ENCODE data around the gene MAN1C1. TPM values are rescaled to one million over a fixed set of nuclear protein-coding genes. Genes with fewer than 3 reads are reported as not detected.

The MAN1C1 gene
- total and polyA plus RNA-seq, 9 of the 15 experiments (the other 6 are each of a cell fraction or from before 2014, with no cell fraction given) = 0.04 to 0.44 (median 0.10) TPM; not detected in 3

- no peak for TF ChIP-seq HOMEZ (CRISPR knock-in tag; IDR thresholded peaks at IDR 0.05)
- no peak for TF ChIP-seq ZKSCAN3 (CRISPR knock-in tag; IDR thresholded peaks at IDR 0.05)
- no peak for TF ChIP-seq CHD4 (IDR thresholded peaks at IDR 0.05; ENCODE audit: insufficient read depth, insufficient replicate concordance, low read depth, low read length, poor library complexity, severe bottlenecking)
- TF ChIP-seq STAT6 (CRISPR knock-in tag; IDR thresholded peaks at IDR 0.05) = no peak
- 0 out of 2 replicates have a peak, but pooled peaks have one; percentile 27 for TF ChIP-seq NFE2 (IDR thresholded peaks at IDR 0.05; ENCODE audit: low read depth)
- TF ChIP-seq ZNF146 (CRISPR knock-in tag; IDR thresholded peaks at IDR 0.05; ENCODE audit: unreplicated experiment) = no peak
- TF ChIP-seq BACH1 (tag; IDR thresholded peaks at IDR 0.05) = 0 out of 2 replicates have a peak, but pooled peaks have one; percentile 57
- no peak for TF ChIP-seq NFYB (IDR thresholded peaks at IDR 0.05; ENCODE audit: extremely low read depth, insufficient read length)
- no peak for TF ChIP-seq ZNF696 (CRISPR knock-in tag; conservative IDR thresholded peaks at IDR 0.05)
- no peak for TF ChIP-seq POLR2G (IDR thresholded peaks at IDR 0.05; ENCODE audit: low read depth, low read length)
- TF ChIP-seq ZBTB8A (IDR thresholded peaks at IDR 0.05; ENCODE audit: partially characterized antibody) = no peak
- no peak for TF ChIP-seq ZNF124 (CRISPR knock-in tag; IDR thresholded peaks at IDR 0.05)
- no peak for TF ChIP-seq ELK3 (CRISPR knock-in tag; IDR thresholded peaks at IDR 0.05)
- no peak for TF ChIP-seq ZBTB17 (CRISPR knock-in tag; IDR thresholded peaks at IDR 0.05)
- peak; percentile 59; the same call in 1 of the 2 replicates for TF ChIP-seq MYNN (IDR thresholded peaks at IDR 0.05)
- TF ChIP-seq MYNN (CRISPR knock-in tag; IDR thresholded peaks at IDR 0.05) = no peak
- peak; percentile 18; the same call in 1 of the 2 replicates for TF ChIP-seq RB1 (IDR thresholded peaks at IDR 0.05; ENCODE audit: low read depth)
- peak; percentile 46; the same call in 1 of the 2 replicates for TF ChIP-seq CBX5 (IDR thresholded peaks at IDR 0.05; ENCODE audit: borderline replicate concordance, low read depth)
- TF ChIP-seq CLOCK (CRISPR knock-in tag; IDR thresholded peaks at IDR 0.05; ENCODE audit: borderline replicate concordance) = no peak
- no peak for TF ChIP-seq ZNF561 (CRISPR knock-in tag; conservative IDR thresholded peaks at IDR 0.05)
- TF ChIP-seq PTRF (tag; IDR thresholded peaks at IDR 0.05) = no peak
- no peak for TF ChIP-seq KLF10 (CRISPR knock-in tag; IDR thresholded peaks at IDR 0.05)
Measured at GRCh38 chr1:25782608-25783201, 166.1 kb downstream of the MAN1C1 start (continued).
